Kidney (tissue), 14 donors: ENCODE measurements around the gene POPDC3. TPM values are rescaled to one million over a fixed set of nuclear protein-coding genes. Genes with fewer than 3 reads are reported as not detected.

ENCODE experiments used
- DNase-seq, 5 donors: peaks; one replicate each; pipeline ENCODE4 v3.0.0-alpha.2; 2013 to 2020
- FAIRE-seq: peaks from 2 replicates; lab custom pipeline; 2012; peaks lifted over from hg19 to GRCh38; lab: Jason Lieb, UNC
- H3K27ac ChIP-seq, 2 donors: one replicate each; pipeline ENCODE4 v1.7.0; 2013; ENCODE audit warnings: low read depth in 2 of 2, low read length in 2 of 2, inconsistent platforms in 1 of 2
- H3K27me3 ChIP-seq: one replicate; pipeline ENCODE4 v1.7.1; 2013; ENCODE audit warnings: low read length, inconsistent platforms; ENCODE audit not compliant: control insufficient read depth, insufficient read depth
- H3K36me3 ChIP-seq, 3 donors: one replicate each; pipeline versions ENCODE4 v1.7.0 to v1.7.1; 2013; ENCODE audit warnings: low read length in 3 of 3, control low read depth in 1 of 3, inconsistent platforms in 1 of 3; ENCODE audit not compliant: insufficient read depth in 3 of 3, control insufficient read depth in 2 of 3
- H3K4me1 ChIP-seq, 3 donors: one replicate each; pipeline versions ENCODE4 v1.7.0 to v1.7.1; 2013; ENCODE audit warnings: low read length in 3 of 3, inconsistent platforms in 1 of 3, low read depth in 1 of 3; ENCODE audit not compliant: control insufficient read depth in 2 of 3, insufficient read depth in 2 of 3
- H3K4me3 ChIP-seq, 3 donors: one replicate each; pipeline versions ENCODE4 v1.7.0 to v1.8.1; 2013; ENCODE audit warnings: low read length in 3 of 3, control low read depth in 1 of 3, inconsistent platforms in 1 of 3
- H3K9ac ChIP-seq, 3 donors: one replicate each; pipeline versions ENCODE4 v1.7.0 to v1.7.1; 2013; ENCODE audit warnings: low read length in 3 of 3, control low read depth in 1 of 3, inconsistent platforms in 1 of 3
- H3K9me3 ChIP-seq, 3 donors: one replicate each; pipeline versions ENCODE4 v1.7.0 to v1.7.1; 2013; ENCODE audit warnings: low read length in 3 of 3, control low read depth in 1 of 3, inconsistent platforms in 1 of 3; ENCODE audit not compliant: control insufficient read depth in 2 of 3, insufficient read depth in 1 of 3
- intact Hi-C: fragments of 100-400 bp; cut with DNase I; formaldehyde crosslinking; loops from one replicate; pipeline ENCODE4 v1.11.1; 2022
- polyA plus RNA-seq: library from polyadenylated mRNA; stranded (reverse); fragments of 350-450 nt; fragmentation: Illumina TruSeq; extraction: RNeasy Lipid Tissue Mini Kit (QIAGEN cat#74804); gene quantifications from one replicate; pipeline ENCODE4 v1.2.3, GENCODE V29; 2014; ENCODE audit warnings: low read depth, low replicate concordance; ENCODE audit not compliant: insufficient read depth
- total RNA-seq: library from RNA; stranded (reverse); fragmentation: NEBNext Ultra II Directional; extraction: Animal tissue kit (Norgen Biotek cat#: 25700); gene quantifications from one replicate; pipeline ENCODE4 v1.2.1, GENCODE V29; 2021
- TF ChIP-seq, protein P1 (sequence below): IDR thresholded peaks from 3 replicates; pipeline ENCODE4 v1.5.1; 2012; ENCODE audit warnings: mild to moderate bottlenecking, moderate library complexity, borderline replicate concordance; ENCODE audit not compliant: insufficient read depth; ENCODE audit errors: extremely low read depth
- donor health status: control.
- donor health status: control.
- donor health status: control.
- donor health status: control.
- donor health status: control.
- donor health status: DM: yes; HTN: yes; CAD: no.
- donor health status: Normal renal cell carcinoma (clear cell type).

POPDC3 gene
- total and polyA plus RNA-seq, 2 donors from 2014 or later = not detected

DNA sequence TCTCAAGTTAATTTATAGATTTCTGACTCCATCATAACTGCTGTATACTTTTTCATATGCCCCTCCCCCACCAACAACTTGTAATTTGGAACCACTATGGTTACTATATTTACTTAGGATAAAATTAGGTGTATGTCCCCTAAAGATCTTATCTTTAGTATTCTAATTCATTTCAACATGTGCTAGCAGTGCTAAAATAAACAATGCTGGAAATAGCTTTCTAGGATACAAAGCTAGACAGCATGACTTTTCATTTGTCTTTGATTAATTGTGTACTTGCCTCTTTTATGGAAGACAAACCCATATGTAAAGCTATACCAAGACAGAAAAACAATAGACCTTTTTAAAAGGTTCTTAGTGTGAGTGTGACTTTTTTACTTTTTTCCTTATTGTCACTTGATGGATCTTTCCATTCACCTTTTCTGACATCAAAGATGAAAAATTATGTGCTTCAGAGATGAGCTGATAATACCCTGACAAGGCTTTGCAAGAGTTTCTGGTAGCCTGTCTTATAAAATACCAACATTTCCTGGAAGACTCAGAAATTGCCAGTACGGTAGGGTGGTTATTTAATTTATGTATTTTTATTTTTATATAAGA, 31.2 kb upstream of the POPDC3 start:
- H3K9me3 ChIP-seq = no peaks in the 10 kb centered on the region
- H3K4me3 ChIP-seq = no peak overlapping the region
- no peaks in the 10 kb centered on the region for H3K36me3 ChIP-seq
- DNase-seq (no peak), FAIRE-seq (no peak)
- TF ChIP-seq, protein P1, sequence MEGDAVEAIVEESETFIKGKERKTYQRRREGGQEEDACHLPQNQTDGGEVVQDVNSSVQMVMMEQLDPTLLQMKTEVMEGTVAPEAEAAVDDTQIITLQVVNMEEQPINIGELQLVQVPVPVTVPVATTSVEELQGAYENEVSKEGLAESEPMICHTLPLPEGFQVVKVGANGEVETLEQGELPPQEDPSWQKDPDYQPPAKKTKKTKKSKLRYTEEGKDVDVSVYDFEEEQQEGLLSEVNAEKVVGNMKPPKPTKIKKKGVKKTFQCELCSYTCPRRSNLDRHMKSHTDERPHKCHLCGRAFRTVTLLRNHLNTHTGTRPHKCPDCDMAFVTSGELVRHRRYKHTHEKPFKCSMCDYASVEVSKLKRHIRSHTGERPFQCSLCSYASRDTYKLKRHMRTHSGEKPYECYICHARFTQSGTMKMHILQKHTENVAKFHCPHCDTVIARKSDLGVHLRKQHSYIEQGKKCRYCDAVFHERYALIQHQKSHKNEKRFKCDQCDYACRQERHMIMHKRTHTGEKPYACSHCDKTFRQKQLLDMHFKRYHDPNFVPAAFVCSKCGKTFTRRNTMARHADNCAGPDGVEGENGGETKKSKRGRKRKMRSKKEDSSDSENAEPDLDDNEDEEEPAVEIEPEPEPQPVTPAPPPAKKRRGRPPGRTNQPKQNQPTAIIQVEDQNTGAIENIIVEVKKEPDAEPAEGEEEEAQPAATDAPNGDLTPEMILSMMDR = no peak
- no peak overlapping the region for H3K9ac ChIP-seq
- no peak overlapping the region for H3K27ac ChIP-seq
- intact Hi-C loops = no loop called here
- H3K4me1 ChIP-seq = no peaks in the 10 kb centered on the region
- no peaks in the 10 kb centered on the region for H3K27me3 ChIP-seq

DNA sequence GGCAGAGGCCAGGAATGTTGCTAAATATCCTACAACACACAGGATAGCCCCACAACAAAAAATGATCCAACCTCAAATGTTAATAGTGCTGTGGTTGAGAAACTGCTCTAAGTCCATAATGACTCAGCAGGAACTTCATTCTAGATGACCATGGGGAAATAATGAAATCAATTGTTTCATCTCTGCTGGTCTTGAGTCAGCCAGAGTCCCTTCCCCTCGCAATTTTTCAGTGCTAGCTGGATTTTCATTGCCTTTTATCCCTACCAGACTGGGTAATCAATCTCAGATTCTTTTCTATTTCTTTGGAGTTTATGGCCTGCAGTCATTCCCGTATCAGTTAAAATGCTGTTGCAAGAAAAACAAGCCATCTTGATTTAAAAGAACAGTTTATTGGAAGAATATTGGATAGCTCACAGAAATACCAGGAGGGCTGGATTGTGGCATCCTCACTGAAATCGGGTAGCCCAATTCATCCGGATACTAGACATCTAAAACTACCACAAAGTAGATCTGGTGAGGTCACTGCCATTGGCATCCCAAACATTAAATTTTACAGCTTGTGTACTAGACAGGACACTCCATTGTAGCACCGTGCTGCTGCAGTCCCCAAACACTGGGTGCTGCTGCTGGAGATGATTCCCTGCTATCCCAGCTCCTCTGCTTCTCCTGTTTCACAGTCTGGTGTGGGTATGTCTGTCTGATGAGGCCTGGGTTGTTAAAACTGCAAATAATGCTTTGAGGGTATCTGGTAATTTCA, 30.3 kb upstream of the POPDC3 start:
- Histone ChIP-seq H3K9ac (no peak overlapping the region), H3K4me1 (no peaks in the 10 kb centered on the region), H3K4me3 (no peak overlapping the region), H3K27ac (no peak overlapping the region), H3K27me3 (no peaks in the 10 kb centered on the region), H3K9me3 (no peaks in the 10 kb centered on the region), H3K36me3 (no peaks in the 10 kb centered on the region)
- peak in 1 of 5 donors; percentile 1 for DNase-seq
- TF ChIP-seq, protein P1 = no peak
- no peak for FAIRE-seq
- intact Hi-C loops = no loop called here

DNA sequence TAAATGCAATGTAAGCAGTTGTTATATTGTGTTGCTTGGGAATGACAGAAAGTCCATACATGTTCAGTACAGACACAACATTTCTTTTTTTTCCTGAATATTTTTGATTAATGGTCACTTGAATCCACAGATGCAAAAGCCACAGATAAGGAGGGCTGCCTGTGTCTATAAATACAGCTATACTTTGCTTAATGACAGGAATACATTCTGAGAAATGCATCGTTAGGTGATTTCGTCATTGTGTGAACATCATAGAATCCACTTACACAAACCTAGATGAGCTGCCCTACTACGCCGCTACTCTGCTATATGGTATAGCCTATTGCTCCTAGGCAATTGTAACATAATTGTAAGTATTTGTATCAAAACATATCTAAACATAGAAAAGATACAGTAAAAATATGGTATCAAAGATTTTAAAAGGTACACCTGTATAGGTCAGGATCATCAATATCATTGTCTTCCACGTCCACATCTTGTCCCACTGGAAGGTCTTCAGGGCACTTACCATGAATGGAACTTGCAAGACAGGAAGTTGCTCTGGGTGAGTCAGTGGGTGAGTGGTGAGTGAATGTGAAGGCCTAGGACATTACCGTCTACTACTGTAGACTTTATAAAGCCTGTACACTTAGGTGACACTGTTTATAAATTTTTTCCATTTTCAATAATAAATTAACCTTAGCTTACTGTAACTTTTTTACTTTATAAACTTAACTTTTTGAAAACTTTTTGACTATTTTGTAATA, 27.9 kb upstream of the POPDC3 start:
- DNase-seq = no peak
- H3K9ac ChIP-seq = no peak overlapping the region
- H3K4me1 ChIP-seq = no peaks in the 10 kb centered on the region
- no peaks in the 10 kb centered on the region for H3K36me3 ChIP-seq
- TF ChIP-seq, protein P1 = no peak
- H3K9me3 ChIP-seq = no peaks in the 10 kb centered on the region
- H3K27me3 ChIP-seq = no peaks in the 10 kb centered on the region
- peak; percentile 8 for FAIRE-seq
- no peak overlapping the region for H3K4me3 ChIP-seq
- intact Hi-C loops = no loop called here
- H3K27ac ChIP-seq = no peak overlapping the region
